ENCODE results near the gene UBE2N.
A peak's percentile ranks its signal among the peaks of the same experiment; 100 is the strongest.
"Not testable (repeated sequence)": the region's sequence is repeated elsewhere in the genome, so short reads cannot be mapped to it uniquely, and the experiment has no call there.

The UBE2N gene

DNA sequence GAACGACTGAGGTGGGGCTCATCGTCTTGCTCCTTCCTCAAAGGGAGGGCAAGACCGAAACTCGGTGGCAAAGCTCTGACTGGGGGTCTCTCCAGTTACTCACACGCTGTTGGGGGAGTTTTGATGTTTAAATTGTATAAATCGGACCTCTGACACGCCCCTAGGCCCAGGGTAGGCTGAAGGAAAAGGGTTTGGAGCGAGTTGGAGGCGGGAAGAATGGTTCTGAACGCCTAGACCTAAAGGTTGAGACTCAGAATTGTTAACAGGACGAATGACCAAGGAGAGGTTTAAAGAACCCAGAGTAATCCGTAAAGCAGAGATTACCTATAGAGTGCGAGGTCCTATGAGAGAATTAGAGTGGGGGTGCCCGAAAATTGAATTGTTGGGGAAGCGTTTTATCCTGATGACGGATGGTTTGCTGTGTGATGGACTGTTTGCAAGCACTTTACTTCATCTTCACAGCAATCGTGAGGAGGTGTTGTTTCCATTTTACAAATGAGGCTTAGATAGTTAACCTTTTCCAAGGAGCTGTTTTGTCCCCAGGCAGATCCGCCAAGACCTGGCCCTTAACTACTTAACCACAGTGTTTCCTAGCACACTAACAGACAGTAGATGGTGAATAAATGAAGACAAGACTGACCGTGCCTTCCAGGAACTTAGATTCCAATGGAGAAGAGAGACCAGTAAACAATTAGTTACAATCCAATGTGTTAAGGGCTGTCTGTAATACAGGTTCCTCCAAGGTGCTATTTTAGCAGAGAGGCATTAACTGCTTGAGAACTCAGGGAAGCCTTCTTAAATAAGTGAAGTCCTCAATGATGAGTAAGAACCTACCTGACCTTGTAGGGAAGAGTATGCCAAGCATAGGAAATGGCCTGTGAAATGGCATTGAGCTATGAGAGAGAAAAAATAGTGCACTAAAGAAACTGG is 929 bp upstream of the UBE2N start:
- no peak for DNase-seq

DNA sequence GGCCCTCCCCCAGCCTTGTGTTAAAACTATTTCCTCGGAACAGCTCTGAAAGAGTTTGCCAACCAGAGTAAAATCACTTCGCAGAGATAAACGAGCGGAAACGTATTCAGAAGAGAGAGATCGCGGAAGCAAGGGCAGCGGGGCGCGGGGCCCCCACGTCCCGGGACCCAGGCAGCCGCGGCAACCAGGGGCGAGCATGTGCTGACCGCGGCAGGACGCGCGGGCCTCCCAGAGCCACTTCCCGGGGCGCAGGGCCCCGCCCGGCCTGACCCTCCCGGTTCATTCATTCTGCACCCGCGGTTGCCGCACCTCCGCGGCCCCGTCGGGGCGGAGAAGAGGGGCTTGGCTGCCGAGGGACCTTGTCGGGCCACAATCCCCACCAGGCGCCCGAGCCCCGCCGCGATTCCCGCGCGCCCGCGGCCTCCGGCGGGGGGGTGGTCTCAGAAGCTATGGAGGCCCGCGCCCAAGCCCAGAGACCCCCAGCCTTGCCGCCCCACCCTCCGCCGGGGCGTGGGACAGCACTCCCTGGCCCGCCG is 598 bp downstream of the UBE2N start:
- peak; percentile 16 to 52 for DNase-seq

DNA sequence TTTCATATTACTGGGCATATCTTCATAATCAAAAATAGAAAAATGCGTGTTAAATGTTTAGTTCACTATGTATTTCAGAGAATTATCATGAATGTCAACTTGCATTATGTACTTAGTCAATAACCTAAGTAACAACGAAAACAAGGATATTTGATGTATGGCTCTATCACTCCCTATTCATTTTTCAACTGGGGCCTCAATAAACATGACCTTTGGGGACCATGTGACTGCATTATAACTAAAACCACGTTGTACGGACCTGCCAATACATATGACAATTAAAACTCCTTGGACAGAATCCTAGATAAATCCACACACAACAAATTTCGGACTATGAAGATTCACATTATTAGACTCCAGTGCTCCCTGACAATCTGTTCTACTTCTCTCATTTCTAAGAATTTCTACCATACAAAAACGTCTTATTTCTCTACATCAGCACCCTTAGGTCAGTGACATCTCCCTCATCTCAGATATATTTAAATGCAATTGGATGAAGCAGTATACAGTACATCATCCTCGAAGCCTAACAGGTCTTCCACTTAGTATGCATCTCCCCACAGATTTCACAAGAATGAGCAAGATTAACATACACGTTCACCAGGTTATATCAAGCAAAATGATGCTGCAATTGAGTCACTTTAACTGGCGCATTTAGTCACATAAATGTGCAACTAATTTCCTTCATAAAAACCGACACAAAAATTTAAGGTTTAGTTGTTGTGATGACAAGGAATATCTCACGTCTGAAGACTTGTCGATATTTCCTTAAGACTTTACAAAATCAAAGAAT is 1.5 kb downstream of the UBE2N start:
- DNase-seq = no peak

DNA sequence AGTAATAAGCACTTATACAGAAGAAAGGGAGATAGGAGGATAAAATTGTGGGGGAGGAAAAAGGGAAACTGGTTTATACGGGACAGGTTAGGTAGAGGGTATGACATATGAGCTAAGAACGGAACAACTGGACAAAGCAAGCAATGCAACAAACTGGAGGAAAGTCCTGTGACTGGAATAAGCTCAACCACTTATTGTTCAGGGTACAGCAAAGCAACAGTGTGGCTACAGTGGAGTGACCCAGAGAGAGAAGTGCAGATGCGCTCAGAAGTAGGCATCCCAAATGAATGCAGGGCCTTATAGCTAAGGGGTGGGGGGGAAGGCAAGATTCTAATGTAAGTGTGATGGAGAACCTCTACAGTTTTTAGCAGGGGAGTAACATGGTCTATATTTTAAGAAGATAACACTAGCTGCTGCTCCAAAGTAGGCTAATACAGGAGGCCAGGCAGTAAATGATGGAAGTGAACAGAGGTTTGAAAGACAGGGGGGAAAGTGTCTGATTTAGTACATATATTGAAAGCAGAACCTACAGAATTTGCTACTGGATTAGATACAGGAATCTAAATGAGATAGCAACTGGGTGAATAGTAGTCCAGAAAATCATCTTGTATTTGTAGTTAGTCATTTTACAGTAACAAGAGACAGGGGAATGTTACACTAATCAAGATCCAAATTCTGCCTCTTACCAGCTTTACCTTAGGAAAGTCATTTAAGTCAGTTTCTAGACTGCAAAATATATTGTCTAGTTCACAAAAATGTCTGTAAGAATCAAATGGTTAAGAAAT is 3.3 kb downstream of the UBE2N start:
- no peak for DNase-seq

DNA sequence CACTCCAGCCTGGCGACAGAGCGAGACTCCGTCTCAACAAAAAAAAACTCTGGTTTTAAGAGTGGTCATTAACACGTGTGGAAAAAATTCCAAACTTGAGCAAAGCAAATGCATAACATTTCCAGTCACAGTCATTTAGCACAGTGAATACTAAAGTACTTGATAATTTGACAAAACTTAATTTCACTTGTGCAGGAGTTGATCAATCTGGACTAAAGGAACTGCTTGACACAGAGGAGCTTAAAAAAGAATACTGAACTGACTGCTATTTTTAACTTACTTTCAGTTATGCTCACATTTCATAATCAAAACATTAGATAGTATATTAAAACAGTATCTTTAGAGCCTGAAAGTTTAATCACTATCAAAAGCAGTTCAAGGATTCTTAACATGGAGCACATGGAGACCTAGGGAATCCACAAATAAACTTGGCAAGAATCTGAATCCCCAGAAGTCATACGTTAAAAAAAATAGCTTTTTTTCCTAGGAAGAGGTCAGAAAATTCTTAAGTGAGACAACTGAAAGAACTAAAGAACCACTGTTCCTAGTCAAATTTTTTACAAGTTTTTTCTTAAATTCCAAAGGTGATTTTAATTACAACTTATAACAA is 7.4 kb downstream of the UBE2N start:
- DNase-seq = no peak

DNA sequence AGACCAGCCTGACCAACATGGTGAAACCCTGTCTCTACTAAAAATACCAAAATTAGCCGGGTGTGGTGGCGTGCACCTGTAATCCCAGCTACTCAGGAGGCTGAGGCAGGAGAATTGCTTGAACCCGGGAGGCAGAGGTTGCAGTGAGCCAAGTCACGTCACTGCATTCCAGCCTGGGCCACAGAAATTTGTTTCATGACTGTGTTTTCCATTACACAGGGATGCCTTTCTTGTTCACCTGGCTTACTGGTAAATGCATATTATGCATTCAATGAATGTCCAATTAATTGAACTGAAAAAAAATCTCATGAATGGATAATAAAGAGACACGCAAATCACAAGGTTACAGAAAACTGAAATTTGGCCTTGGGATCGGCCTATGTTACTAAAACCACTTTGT is 9.7 kb downstream of the UBE2N start:
- DNase-seq = not testable (repeated sequence)

DNA sequence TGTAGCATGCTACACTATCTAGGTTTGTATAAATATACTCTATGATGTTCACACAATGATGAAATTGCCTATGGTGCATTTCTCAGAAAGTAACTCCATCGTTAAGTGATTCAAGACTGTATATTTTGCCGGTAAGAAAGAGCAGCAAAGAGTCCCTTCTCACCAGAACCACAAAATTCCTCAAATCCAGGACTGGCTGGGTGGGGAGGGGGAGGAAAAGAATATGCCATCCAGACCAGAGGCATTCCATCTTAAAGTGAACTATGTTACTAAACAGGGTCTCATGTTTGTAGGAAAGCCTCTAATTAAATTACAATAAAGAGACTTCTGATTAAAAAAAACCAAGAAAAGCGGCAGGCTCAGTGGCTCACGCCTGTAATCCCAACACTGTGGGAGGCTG is 11.5 kb downstream of the UBE2N start:
- DNase-seq = no peak

DNA sequence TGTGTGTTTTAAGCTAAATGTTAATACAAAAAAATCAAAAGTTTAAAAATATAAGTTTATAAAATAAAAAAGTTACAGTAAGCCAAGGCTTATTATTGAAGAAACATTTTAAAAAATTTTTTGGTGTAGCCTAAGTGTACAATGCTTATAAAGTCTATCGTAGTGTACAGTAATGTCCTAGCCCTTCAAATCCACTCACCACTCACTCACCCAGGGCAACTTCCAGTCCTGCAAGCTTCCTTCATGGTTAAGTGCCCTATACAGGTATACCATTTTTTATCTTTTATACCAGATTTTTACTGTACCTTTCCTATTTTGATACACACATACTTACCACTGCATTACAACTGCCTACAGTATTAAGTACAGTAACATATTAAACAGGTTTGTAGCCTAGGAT is 11.9 kb downstream of the UBE2N start:
- DNase-seq = no peak

DNA sequence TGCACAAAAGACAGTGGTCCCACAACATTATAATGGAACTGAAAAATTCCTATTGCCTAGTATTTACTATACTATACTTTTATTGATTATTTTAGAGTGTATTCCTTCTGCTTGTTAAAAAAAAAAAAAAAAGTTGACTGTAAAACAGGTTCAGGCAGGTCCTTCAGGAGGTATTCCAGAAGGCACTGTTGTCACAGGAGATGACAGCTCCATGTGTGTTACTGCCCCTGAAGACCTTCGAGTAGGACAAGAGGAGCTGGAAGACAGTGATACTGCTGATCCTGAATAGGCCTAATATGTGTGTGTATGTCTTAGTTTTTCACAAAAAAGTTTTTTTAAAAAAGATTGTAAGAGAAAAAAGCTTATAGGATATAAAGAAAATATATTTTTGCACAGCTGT is 12.3 kb downstream of the UBE2N start:
- DNase-seq = no peak

DNA sequence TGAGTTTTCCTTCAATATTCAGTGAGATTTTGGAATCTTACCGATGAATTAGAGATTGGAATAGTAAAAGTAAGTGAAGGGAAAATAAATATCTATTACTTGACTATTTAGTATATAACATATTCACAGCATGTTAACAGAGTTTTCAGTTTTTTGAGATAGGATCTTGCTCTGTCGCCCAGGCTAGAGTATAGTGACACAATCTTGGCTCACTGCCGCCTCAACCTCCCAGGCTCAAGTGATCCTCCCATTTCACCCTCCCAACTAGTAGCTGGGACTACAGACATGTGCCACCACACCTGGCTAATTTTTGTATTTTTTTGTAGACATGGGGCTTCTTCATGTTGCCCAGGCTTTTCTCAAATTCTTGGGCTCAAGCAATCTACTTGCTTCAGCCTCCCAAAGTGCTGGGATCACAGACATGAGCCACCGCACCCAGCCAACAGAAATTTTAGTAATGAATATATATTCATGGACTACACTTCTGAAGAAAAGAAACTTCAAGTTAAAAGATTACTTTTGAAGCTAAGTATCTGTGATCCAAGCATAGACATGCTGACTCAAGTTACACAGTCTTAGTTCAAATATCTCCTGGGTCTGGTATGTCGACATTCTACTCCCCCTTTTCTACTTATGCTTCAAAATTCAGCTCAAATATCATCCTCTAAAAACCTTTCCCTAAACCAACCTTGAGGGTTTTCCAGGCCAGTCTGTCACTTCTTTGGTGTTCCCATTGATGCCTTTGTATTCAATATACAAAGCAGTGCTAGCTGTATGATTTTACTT is 13.8 kb downstream of the UBE2N start:
- DNase-seq = no peak

DNA sequence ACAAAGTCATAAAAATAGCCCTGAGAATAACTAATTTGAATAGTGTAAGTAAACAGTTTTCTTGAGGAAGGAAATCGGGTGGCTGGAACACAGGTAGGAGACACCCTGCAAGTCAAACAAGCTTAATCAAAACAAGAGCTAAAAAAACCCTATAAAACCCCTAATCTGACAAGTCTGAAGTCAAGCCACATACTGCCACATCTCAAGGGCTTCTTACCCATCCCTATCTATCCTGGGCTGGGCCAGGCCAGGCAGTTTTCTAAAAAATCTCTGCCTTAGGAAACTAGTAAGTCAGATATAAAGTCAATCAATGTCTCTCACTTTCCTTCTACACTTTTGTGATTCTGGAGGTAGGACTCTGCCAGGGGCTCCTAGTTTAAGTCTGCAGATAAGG is 15.3 kb downstream of the UBE2N start:
- DNase-seq = no peak

DNA sequence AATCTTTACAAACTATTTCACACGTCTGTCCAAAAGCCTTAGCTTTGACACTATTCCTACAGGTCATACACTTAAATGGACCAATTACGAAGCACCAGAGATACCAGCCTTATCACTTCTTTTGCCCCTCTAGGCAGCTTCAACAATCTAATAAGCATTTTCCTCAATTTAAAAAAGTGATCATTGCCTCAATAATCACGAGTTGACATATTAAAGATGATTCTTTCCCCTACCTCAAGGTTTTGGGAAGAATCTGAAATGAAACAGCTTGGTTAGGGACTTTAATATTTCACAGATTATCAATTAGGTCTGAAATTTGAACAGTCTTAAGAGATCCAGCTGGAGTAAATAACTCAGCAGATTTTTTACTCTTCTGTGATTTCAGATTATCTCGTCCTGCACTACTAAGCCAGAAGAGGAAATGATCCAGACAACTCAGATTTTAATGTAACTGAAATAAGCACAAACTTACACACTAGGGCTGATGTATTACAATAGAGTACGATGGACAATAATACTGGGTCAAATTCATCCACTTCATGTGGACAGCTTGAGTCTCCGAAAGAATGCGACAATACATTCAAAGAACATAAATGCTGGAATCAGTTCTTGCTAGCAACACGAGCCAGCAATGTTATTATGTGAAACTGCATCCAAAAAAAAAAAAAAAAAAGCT is 15.9 kb downstream of the UBE2N start:
- DNase-seq = no peak

DNA sequence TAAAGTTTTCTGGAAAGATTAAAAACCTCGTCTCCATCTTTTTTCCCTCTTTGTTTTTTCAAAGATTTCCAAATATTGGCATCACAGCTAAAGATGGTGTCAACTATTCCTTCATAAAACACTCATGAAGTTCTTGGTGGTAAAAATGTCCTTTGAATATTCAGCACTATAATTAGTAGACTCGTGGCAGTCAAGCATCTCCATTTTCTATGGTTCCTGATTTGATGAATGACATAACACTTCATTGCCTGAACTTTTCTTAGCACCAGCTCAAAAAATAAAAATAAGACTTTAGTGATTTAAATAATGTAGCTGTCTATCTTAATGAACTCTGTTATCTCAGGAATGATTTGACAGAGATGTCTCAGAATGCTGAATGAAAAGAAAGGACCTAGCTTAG is 19.7 kb downstream of the UBE2N start:
- no peak for DNase-seq

DNA sequence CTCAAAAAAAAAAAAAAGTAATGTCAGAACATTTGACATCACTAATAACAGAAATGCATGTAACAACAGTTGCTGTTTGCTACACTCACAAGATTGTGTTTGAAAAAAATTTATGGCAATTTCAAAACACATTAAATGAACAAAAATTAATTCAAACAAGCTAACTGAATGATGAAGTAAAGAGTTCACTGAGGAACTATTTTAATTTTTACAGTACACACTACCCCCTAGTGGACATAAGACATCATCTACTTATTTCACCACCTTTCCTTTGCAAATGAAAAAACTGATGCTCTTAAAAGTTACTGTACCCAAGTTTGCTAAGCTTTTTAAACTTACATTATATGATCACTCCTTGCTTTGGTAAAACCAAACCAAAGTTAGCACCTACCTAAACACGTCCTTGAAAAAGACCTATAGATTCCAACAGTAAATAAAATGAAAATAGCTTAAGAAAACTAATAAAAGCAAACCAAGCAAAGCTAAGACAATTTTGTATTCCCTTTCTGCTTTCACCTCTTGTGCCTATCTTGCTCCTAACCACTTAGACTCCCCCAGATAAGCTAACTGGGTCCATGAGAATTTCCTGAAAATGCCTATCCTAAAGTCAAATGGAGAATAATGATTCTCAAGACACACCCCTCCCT is 22.2 kb downstream of the UBE2N start:
- peak in 1 of 2 donors; percentile 54 for DNase-seq

DNA sequence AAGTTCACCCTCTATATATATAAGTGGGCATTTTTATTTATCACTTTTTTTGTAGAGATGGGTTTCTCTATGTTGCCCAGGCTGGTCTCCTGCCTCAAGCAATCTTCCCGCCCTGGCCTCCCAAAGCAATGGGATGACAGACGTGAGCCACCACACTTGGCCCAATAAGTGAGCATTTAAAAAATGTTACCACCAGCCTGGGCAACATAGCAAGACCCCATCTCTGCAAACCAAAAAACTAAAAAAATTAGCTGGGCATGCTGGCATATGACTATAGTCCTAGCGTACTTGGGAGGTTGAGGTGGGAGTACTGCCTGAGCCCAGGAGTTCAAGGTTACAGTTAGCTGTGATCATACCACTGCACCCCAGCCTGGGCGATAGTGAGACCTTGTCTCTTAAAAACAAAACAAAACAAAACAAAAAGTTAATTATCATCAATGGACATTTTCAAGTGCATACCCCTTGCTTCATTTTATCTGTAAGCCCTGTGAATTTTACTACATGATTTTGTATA is 23.7 kb downstream of the UBE2N start:
- DNase-seq = no peak

DNA sequence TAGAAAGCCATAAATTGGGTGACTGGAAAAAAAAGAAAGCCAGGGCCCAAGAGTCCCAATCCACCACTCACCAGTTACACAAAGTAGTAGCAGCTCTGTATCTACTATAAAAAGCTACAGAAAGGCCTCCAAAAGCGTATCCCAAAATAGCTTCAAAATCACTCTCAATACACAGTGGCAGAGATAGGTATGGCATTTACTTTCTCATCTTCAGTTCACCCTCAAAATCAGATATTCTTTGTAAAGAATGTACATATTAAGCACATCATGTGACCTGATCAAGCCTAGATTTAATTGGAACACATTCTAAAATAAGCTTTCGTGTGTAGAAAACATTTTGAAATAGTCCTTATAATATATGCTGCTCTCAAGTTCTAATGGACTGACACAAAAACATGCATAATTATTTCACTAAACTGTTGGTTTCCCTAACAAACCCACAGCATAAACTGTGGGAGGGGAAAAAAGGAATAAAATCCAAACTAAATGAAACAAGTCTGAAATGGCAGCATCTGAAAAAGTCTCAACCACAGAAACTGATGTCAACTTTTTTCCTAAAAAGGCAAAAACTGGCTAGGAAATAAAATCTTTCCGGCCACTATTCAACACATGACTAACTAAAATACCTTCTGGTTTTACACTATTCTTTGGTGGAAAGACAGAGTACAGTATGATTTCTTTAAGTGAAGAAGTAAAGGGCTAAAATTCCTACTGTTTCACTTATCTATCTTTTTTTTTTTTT is 25.9 kb downstream of the UBE2N start:
- DNase-seq = no peak

DNA sequence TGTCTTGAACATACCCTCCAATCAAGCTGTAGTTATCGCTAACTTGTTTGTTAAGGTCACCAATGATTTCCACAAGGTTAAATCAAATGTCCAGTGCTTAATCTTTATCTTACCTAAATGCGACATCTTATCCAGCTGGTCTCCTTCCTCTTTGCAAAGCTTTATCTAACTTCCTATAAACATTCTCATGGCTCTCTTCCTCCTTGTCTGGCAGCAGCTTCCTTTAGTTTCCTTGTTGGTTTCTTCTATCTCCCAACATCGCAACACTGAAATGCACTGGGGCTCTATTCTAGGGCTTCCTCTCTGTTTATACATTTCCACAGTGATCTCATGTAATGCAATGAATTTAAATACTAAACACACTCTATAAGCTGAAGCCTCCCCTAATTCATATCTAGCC is 28.7 kb downstream of the UBE2N start:
- no peak for DNase-seq

DNA sequence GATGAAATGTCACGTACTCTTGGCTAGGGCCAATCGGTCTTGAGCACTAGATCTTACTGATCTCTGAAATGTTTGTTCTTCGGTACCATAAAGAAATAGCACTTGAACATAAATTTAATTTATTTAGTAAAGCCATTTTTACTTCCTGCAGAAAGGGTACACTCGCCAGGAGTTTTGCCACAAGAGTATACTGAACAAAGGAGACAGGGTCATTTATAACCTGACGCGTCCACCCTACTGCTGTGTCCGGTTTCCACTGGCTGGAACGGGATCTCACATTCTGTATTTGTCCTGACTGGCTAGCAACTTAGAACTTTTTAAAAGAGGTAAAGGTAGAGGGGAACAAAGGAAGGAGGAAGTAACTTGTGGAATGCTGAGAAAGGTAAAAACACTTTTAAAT is 29.4 kb downstream of the UBE2N start:
- not testable (repeated sequence) for DNase-seq

DNA sequence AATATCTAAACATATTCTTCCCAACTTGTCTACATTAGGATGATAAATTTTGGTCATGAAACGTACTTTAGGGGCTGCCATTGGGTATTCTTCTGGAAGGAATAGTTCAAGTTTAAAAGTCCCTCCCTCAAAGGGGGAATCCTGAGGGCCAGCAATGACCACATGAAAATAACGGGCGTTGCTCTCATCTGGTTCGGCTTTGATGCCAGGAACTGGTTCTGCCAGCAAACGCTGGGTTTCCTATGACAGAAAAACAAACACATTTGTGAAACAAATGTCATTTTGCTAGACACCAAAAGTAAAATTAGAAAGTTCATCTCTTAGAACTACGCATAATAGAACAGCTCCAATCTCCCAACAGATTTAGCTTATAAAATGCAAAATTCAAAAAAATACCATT is 30.7 kb downstream of the UBE2N start:
- not testable (repeated sequence) for DNase-seq
